Activated CD4-positive, CD25-positive, alpha-beta regulatory T cell (primary cell): ENCODE data around the gene SMG7.

Source experiments
- DNase-seq, 4 experiments: peaks; one replicate each; lab custom pipeline; 2025; lab: John Stamatoyannopoulos, UW

SMG7 gene

DNA sequence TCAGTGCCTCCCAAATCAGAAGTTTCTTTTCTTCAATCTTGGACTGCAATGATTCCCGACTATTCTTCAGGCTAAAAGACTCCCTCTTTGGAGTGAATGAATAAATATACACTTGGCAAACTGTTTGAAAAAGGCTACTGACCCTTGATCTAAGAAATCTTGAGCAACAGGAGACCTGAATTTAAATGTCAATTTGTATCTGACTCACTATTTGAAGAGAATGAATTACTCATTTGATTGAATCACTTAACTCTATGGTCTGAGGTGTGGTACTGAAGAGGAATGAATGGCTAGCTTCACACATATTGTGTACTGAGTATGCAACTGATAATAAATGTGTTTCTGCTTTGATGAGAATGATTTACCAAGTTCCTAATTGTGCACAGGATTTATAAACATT, 4.6 kb upstream of the SMG7 start:
- DNase-seq = no peak

DNA sequence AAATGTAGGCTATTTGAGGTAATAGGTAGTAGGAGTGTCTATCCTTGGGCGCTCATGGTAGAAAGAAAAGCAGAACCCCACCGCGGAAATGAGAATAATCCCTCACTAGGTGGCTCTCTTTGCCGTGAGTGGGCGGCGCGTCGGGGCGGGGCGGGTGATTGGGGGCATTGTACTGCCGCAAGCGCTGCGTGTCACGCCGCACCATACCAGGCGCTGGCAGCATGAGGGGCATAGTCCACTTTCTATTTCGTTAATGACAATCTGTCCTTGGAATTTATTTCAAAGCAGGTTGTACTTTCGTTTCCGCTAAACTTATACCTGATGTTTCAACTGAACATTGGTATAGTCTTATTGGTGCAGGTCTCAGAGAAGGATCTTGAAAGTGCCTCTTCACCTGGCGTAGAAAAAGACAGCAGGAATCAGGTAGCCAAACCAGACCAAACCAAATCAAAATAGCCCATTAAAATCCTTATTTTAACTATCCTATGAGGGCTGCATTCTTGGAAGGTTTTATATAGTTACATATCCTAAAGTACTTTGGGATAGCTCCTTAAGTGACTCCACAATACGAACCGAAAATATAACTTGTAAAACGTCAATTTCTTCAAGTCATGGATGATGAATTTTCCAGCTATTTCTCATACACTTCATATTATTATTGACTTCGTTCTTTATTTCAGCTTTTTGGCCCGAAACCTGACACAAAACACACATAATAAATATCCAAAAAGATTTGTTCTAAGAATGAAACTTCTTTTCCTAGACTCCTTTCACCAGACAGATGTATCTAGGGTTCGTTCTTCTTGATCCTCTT, 1.9 kb upstream of the SMG7 start:
- DNase-seq = peak; percentile 75 to 83 (median 80)

DNA sequence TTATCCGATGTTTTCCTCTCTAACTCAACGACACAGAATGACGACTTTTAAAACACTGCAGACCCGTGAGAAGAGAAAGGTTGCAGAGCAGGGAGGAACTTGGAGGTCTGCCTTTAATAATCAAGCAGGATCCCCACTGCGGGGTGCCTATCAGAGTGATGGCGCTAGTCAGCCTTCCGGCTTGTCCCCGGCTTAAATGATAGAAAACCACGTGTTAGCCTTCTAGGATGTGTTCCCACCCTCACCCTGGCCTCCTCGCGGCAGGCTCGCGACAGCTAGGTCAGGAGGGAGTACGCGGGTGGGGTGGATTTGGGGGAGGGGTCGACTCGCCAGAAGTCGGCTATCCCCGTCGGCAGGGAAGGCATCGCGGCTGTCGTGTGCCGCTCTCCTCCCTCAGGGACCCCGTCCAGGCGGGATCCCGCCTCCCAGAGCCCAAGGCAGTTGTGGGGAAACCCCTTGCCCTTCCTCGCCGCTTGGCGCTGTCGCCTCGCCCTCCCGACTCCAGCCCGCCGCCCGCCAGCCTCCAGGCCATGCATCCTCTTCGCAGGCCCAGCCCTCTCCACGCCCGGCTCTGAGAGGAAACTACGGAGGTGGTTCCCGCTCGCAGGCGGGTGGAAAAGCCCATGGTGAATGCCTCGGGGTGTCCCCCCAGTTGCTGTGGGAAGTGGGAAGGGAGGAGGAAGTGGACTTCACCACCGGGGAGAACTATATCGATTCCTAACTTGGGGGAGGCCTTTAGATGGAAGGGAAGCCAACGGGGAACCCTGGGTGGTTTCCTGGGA, 1.1 kb upstream of the SMG7 start:
- DNase-seq = peak; percentile 26 to 62 (median 50)

DNA sequence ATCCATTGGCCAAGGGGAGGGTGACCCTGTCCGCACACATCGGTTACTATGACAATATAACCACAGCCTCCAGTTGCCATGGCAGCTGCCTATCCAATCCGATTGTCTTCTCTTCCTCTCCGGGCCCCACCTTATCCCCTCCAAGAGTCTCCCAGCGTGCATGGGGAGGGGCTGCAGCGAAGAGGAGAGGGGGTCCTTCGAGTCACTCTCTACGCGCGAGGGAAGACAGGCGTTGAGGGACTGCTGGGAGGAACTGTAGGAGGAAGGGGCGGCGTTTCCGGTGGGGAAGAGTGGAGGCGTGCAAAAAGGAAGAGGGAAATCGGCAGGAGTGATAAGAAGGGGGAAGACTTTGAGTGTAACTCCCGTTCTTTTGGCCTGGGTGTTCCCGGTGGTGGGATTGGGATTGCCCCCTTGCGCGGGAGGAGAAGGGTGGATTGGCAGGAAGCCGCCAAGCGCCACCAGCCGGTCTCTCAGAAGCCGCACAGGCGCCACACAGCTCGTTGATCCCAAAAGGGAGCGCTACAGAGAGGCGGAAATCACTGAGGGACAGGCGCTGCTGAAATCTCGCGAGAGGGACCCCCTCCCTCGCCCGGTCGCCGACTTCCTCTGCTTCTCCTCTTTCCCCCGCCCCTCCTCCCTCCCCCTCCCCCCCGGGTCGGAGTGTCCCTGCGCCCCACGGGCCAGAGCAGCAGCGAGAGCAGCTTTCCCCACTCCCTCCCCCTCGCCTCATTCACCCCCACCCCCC, 384 bp upstream of the SMG7 start:
- peak; percentile 94 to 97 (median 96) for DNase-seq

DNA sequence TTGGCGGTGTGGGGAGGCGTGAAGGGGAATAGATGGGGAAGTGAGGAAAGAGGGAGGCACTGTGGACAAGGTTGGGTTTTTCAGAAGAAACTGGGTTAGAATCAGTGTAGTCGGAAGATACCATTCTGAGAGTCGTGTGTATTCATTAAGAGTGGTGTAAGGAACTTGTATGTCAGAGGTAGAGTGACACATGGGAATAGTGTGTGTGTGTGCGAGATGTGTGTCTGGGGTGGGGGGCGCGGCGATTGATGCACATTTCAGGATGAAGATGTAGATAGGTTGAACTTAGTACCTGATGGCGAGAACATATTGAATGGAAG, 878 bp downstream of the SMG7 start:
- DNase-seq = no peak

DNA sequence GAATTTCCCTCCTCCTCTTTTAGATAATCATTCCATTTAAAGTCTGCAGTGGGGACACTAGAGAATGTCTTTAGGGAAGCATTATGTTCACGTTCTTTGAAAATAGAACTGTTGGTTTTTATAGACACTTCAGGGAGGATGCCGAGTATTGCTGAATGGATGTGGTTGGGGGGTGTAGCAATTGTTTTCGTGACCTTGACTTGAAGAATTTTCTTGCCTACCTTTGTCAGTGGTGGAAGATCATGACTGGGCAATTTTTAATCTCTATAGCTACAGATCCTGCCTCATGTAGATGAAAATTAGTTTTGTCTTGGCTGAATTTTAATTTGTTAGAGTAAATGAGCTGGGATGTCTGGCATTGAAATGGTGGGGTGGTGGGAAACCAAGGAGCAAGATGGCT, 3.8 kb downstream of the SMG7 start:
- no peak for DNase-seq

DNA sequence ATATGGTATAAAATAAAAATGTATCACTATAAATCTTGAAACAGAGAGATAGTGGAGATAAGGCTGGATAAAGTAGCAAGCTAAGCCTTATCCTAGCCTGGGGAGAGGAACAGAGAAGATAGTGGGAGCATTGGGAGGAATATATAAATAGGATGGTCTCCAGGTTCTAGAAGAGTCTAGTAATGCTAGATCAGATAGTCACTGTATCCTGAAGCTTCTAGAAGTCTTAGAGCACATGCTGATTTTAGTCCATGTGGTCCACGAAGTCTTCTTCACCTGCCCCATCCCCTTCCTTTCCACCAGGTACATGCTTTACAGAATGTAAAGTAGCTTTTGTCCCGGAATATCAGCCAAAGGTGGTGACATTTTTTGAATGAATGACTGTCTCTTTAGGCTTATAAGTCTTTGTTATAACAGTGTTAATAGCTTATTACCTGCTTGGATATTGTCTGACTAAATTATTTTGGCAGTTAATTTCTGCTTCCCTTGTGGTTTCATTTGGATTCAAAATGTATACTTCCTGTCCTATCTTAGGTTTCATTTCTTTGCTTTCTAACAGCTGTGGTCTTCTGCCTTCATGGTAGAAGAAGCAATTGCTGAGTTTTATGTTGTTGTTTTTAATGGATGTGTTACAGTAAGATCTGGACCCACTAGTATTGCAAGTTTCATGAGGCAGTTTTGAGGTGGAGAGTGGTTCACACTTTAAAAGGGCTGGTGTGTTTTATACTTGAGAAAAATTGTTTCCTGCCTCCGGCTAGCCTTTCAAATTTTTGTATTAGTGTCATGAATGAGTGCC, 5.9 kb downstream of the SMG7 start:
- DNase-seq = no peak

DNA sequence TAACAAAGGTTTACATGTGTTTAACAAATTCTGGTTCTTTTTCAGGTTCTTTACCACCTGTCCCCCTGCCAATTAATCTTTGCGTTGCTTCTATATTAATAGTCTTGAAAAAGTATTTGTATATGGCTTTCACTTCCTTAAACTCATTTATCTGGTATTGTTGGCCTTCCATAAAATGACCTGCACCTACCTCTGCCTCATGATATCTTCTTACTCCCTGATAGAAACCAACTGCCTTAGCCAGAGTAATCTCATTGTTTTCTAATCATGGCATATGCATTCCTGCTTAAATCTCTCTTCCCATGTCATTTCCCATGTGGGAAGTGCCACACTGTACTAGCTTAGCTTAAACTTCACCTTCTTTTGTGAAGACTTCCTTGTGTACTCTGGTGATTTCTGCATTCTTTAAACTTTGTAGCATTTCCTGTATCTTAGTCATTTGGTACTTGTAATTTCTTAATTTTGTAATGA, 8.7 kb downstream of the SMG7 start:
- DNase-seq = no peak

DNA sequence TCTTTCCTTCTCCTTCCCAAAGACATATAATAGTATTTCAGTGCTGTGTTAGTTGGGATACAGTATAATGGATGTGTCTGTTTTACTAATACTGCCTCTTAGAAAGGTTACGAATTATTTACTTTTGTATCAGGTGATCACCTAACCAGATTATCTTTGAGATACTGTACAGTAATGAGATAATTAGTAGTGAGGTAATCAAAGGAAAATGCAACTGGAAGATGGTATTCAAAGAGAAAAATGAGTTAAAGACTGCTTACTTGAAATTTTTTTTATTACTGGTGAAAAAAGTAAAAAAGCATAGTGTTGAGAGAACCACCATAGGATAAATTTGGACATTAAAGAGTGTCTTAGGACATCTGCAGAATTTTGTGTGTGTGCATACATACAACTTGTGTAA, 10.9 kb downstream of the SMG7 start:
- no peak for DNase-seq

DNA sequence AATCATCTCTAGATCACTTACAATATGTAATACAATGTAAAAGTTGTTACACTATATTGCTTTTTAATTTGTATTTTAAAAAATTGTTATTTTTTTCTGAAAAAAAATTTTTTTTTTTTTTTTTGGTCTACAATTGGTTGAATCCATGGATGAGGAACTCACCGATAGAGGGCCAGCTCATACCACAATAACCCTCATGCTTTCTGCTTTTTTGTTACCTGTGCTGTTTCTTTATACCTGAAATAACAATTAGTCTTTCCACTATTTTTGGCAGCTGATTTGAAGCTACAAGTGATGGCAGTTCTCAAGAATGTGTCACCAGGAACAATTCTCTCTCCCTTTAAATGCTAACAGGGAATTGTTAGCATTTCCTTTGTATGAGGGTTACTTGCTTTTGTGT, 12.0 kb downstream of the SMG7 start:
- DNase-seq = no peak

DNA sequence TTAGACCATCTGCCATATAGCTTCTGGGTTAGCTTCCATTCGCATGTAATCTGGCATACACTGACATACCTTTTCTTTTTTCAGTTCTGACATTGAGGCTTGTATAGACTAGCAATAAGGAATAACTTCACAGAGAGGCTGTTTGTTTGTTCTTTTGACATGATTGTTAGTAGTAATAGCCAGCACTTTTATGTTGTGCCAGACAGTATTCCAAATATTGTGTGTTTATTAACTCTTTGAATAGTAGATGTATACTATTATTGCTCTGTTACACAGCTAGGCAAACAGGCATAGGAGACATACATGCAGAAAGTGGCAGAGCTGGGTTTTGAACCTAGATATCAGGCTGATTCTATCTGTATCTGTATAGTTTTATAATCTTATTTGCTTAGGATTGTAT, 12.6 kb downstream of the SMG7 start:
- no peak for DNase-seq

DNA sequence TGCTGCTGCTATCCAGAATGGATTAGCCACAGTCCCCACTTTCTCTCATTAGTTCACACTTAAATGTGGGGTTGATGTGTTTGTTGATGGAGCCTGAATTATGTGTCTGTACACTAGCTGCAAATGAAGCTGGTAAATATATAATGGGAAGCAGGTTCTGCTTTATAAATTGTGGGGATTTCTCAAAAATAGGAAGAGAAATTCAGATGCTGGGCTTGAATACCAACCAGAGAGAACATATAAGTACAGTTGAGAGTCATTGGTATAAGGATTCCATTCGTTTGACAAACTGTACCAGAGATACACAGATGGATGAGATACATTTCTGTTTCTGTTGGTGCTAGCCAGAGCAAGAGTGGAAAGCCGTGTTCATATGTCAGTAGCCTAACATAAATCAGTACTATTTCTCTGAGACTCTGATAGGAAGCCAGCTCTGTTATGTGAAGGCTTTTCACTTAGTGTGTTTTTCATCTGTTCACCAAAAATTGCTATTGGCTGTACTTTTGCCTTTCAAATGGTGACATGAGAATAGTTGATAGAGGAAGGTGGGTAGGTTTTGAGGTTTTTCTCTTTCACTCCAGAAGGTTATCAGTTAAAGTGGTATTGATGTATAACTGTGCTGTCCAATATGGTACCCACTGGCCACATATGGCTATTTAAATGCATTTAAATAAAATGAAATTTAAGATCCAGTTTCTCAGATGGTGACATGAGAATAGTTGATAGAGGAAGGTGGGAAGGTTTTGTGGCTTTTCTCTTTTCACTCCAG, 15.6 kb downstream of the SMG7 start:
- no peak for DNase-seq

DNA sequence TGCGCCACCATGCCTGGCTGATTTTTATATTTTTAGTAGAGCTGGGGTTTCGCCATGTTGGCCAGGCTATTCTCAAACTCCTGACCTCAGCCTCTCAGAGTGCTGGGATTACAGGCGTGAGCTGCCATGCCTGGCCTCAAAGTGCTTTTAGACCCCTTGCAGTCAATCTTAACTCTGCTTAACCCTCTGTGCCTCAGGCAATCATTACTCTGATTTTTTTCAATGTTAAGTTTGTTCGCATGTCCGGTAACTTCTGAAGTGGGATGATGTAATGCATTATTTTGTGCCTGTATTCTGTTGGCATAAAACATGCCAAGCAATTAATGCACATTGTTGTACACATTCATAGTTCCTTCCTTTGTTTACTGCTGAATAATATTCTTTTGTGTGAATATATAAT, 18.6 kb downstream of the SMG7 start:
- no peak for DNase-seq

DNA sequence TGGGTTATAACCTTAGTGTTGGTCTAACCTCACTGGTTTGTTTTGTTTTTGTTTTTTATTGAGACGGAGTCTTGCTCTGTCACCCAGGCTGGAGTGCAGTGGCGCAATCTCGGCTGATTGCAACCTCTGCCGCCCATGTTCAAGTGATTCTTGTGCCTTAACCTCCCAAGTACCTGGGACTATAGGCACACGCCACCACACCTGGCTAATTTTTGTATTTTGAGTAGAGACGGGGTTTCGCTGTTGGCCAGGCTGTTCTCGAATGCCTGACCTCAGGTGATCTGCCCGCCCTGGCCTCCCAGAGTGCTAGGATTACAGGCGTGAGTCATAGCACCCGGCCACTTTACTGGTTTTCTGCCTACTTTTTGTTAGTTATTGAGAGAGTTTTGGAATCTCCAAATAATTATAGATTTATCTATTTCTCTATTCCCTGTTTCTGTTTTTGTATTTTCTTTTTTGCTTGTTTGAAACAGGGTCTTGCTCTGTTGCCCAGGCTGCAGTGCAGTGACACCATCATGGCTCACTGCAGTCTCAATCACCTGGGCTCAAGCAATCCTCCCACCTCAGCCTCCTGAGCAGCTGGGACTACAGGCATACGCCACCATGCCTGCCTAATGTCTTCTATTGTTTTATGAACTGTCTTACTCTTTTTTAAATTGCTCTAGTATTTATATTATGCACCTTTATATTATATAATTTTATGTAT, 21.4 kb downstream of the SMG7 start:
- DNase-seq = no peak

DNA sequence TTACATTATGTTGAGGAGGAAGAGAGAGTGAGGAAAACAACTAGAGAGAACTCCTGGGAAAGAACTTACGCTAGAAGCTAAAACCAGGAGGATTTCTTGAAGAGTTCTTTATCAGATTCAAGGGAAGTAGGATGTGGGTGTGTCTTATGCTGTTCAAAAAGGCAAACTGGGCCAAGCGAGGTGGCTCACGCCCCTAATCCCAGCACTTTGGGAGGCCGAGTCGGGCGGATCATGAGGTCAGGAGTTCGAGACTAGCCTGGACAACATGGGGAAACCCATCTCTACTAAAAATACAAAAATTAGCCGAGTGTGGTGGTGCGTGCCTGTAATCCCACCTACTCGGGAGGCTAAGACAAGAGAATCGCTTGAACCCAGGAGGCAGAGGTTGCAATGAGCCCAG, 23.1 kb downstream of the SMG7 start:
- DNase-seq = no peak

DNA sequence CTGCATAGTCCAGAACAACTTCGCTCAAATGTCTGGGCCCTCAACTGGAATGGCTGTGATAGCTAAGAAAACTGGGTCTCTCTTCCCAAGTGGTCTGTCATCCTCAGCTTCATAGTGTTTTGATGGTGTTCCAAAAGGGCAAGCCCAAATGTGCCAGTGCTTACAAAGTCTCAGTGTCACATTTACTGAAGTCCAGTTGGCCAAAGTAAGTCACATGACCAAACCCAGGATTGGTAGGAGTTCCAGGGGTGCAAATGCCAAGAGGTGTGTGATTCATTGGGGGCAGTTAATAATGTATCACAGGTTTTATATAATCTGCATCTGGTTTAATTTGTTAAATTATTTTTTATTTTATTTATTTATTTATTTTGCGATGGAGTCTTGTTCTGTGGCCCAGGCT, 24.9 kb downstream of the SMG7 start:
- no peak for DNase-seq

DNA sequence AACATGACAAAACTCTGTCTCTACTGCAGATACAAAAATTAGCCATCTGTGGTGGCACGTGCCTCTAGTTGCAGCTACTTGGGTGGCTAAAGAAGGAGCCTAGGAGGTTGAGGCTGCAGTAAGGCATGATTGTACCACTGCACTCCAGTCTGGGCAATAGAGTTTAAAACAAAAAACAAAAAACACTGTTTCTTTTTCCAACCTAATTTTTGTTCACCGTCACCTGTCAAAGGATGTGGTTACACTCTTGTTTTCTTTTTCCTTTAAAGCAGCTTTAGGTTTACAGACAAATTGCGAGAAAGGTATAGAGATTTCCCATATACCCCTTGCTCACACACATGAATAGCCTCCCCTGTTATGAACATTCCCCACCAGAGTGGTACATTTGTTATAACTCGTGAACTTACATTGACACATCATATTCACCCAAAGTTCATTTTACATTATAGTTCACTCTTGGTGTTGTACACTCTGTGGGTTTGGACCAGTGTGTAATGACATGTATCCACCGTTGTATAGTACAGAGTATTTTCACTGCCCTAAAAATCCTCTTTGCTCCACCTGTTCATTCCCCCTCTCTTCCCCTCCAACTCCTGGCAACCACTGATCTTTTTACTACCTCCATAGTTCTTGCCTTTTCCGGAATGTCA, 26.2 kb downstream of the SMG7 start:
- no peak for DNase-seq

DNA sequence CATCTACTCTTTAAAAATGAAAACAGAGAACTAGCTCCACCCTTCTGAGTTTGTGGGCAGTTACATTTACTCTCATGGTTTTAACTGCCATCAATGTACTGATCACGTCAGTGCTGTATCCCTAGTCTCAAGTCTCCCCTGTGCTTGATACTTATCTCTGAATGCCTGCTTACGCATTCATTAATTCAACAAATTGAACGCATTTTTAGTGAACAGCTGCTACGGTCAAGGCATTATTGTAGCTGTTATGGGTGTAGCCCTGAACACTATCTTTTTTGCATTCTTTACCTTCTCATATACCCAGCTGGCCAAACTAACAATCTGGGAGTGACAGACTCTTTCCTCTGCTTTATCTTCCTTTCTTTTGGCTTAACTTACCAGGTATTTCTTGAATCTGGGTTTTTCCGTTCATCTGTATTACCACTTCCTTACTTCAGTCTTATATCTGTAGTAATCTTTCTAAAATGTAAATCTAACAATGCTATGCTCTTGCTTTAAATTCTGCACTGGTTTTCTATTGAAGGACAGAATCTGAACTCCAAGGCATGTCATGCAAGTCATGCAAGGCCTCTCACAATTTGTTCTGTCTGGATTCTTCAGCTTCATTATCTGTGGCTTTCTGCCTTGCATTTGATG, 33.3 kb downstream of the SMG7 start:
- no peak for DNase-seq

DNA sequence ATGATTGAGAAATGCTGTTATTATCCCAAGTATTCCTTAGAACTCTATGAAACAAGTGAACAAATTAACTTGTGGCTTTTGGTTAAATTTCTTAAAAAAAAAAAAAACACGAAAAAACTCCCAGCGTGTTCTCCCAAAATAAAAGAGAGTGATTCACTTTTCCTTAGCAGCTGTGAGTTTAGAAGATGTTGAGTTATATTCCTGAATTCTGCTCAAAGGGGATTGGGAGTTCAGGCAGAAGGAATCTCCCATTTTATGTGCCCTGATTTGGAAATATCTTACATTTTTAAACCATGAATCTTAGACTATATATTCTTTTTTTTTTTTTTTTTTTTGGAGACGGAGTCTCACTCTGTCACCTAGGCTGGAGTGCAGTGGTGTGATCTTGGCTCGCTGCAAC, 34.3 kb downstream of the SMG7 start:
- DNase-seq = no peak

DNA sequence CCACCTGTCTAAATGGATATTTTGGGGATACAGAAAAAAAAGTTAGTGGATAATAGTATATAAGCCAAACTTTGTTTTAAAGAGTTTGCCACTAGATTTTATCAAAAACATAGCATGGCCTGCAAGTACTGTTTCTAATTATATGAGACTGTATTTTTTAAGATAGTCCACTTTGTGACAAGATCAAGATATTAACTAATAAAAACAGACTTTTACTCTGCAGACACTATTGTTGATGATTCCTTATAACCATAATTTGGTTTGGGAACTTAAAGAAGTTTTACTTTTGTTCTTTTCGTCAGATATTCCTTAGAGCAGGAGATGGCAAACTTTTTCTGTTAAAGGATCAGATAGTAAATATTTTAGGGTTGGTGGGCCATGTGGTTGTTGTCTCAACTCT, 36.4 kb downstream of the SMG7 start:
- no peak for DNase-seq
